Middle frontal gyrus (tissue), 1 donor: ENCODE measurements around the gene POP5.
"Not testable (repeated sequence)": the region's sequence is repeated elsewhere in the genome, so short reads cannot be mapped to it uniquely, and the experiment has no call there.

Experiments used
- DNase-seq: peaks from one replicate; pipeline ENCODE4 v3.0.0-alpha.2; 2015; ENCODE audit warnings: low spot score; ENCODE audit errors: extremely low spot score

The POP5 gene

GRCh38 chr12:120580787-120581723 is at the start of gene POP5:
Gene POP5 (minus strand): TSS chr12:120581402. CDS start chr12:120581362, 40 bp downstream.
- DNase-seq: peak; percentile 99

GRCh38 chr12:120630104-120630892 is 49.1 kb upstream of the POP5 start:
- DNase-seq: no peak

- DNase-seq: no peak
Measured at GRCh38 chr12:120628919-120629318, 47.7 kb upstream of the POP5 start.

GRCh38 chr12:120625557-120626419 is 44.6 kb upstream of the POP5 start:
- no peak for DNase-seq

GRCh38 chr12:120620624-120621023 is 39.4 kb upstream of the POP5 start:
- no peak for DNase-seq

GRCh38 chr12:120618954-120619615 is 37.9 kb upstream of the POP5 start:
- no peak for DNase-seq

GRCh38 chr12:120617767-120618166 is 36.6 kb upstream of the POP5 start:
- DNase-seq: not testable (repeated sequence)

GRCh38 chr12:120617193-120617592 is 36.0 kb upstream of the POP5 start:
- not testable (repeated sequence) for DNase-seq

- DNase-seq: no peak
Measured at GRCh38 chr12:120614848-120615247, 33.6 kb upstream of the POP5 start.

GRCh38 chr12:120611534-120611933 is 30.3 kb upstream of the POP5 start:
- not testable (repeated sequence) for DNase-seq

- no peak for DNase-seq
Measured at GRCh38 chr12:120610560-120610959, 29.4 kb upstream of the POP5 start.

GRCh38 chr12:120602416-120602815 is 21.2 kb upstream of the POP5 start:
- not testable (repeated sequence) for DNase-seq

GRCh38 chr12:120599672-120600552 is 18.7 kb upstream of the POP5 start:
- DNase-seq: no peak

GRCh38 chr12:120598674-120599463 is 17.7 kb upstream of the POP5 start:
- no peak for DNase-seq

GRCh38 chr12:120597861-120598260 is 16.7 kb upstream of the POP5 start:
- DNase-seq: no peak

GRCh38 chr12:120596901-120597300 is 15.7 kb upstream of the POP5 start:
- DNase-seq: no peak

GRCh38 chr12:120592121-120593049 is 11.2 kb upstream of the POP5 start:
- DNase-seq: no peak
